Measurements from ENCODE around the gene PANK4.

Gene PANK4

DNA sequence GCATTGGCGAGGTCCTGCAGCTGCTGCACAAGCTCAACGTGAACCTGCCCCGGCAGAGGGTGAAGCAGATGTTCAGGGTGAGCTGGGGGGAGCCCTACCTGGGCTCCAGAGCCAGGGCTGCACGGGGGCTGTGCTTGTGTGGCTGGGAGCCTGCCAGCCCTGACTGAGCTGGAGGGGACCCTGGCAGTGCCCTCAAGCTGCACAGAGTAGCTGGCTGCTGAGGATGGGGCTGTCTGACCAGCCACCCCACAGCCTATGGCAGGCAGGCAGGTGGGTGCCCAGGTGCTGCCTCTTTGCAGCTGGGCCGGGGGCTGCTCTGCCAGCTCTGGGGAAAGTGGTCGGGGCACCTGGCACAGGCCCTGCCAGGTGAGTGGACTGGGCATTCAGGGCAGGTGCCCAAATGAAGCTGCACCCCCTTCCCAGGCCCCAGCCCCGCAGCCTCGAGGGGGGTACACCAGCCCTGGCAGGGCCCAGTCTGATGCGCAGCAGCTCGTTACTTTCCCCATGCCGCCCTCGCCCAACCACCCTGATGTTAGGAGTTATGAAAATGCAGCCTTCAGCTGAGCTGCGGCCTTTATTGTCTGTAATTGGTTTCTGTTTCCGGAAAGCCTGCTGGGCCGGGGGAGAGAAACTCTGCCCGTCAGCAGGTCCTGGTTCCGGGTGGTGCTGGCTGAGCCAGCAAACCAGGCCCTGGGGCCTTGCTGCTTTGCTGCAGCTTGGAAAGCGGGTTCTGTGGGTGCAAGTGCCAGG lies 46.0 kb downstream of the PANK4 start:
- TF ChIP-seq PPARA (CRISPR knock-in tag; IDR thresholded peaks at IDR 0.05; ENCODE audit: borderline replicate concordance), result no peak
- TF ChIP-seq ZC3H10 (CRISPR knock-in tag; IDR thresholded peaks at IDR 0.05), result no peak
- no peak for TF ChIP-seq ESRRG (CRISPR knock-in tag; IDR thresholded peaks at IDR 0.05)
- TF ChIP-seq, protein P1, sequence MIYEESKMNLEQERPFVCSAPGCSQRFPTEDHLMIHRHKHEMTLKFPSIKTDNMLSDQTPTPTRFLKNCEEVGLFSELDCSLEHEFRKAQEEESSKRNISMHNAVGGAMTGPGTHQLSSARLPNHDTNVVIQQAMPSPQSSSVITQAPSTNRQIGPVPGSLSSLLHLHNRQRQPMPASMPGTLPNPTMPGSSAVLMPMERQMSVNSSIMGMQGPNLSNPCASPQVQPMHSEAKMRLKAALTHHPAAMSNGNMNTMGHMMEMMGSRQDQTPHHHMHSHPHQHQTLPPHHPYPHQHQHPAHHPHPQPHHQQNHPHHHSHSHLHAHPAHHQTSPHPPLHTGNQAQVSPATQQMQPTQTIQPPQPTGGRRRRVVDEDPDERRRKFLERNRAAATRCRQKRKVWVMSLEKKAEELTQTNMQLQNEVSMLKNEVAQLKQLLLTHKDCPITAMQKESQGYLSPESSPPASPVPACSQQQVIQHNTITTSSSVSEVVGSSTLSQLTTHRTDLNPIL (CRISPR knock-in tag; IDR thresholded peaks at IDR 0.05; ENCODE audit: low read depth), result no peak
- no peak for TF ChIP-seq CSDC2 (CRISPR knock-in tag; IDR thresholded peaks at IDR 0.05)
- no peak for TF ChIP-seq ZNF8 (CRISPR knock-in tag; IDR thresholded peaks at IDR 0.05)
- no peak for TF ChIP-seq TSHZ2 (CRISPR knock-in tag; IDR thresholded peaks at IDR 0.05)
- no peak for ATAC-seq

GRCh38 chr1:2479618-2480017 lies 46.8 kb downstream of the PANK4 start:
- no peak for ATAC-seq
- TF ChIP-seq ZFP3 (CRISPR knock-in tag; IDR thresholded peaks at IDR 0.05) (no peak), CSDC2 (CRISPR knock-in tag; IDR thresholded peaks at IDR 0.05) (no peak), PATZ1 (CRISPR knock-in tag; IDR thresholded peaks at IDR 0.05; ENCODE audit: borderline replicate concordance) (no peak), TSHZ2 (CRISPR knock-in tag; IDR thresholded peaks at IDR 0.05) (no peak), TCF4 (CRISPR knock-in tag; IDR thresholded peaks at IDR 0.05; ENCODE audit: borderline replicate concordance) (no peak), ZNF8 (CRISPR knock-in tag; IDR thresholded peaks at IDR 0.05) (no peak), SNAI2 (CRISPR knock-in tag; IDR thresholded peaks at IDR 0.05) (no peak), CSRNP3 (CRISPR knock-in tag; IDR thresholded peaks at IDR 0.05) (no peak), PPARA (CRISPR knock-in tag; IDR thresholded peaks at IDR 0.05; ENCODE audit: borderline replicate concordance) (no peak), GLIS3 (CRISPR knock-in tag; IDR thresholded peaks at IDR 0.05) (no peak), ARNTL (CRISPR knock-in tag; IDR thresholded peaks at IDR 0.05; ENCODE audit: borderline replicate concordance, low read depth) (no peak), ZC3H10 (CRISPR knock-in tag; IDR thresholded peaks at IDR 0.05) (no peak), ZFP30 (CRISPR knock-in tag; IDR thresholded peaks at IDR 0.05) (no peak), BACH2 (CRISPR knock-in tag; IDR thresholded peaks at IDR 0.05; ENCODE audit: borderline replicate concordance) (no peak), ISL1 (CRISPR knock-in tag; IDR thresholded peaks at IDR 0.05) (no peak), ESRRG (CRISPR knock-in tag; IDR thresholded peaks at IDR 0.05) (no peak)
- TF ChIP-seq, protein P2, sequence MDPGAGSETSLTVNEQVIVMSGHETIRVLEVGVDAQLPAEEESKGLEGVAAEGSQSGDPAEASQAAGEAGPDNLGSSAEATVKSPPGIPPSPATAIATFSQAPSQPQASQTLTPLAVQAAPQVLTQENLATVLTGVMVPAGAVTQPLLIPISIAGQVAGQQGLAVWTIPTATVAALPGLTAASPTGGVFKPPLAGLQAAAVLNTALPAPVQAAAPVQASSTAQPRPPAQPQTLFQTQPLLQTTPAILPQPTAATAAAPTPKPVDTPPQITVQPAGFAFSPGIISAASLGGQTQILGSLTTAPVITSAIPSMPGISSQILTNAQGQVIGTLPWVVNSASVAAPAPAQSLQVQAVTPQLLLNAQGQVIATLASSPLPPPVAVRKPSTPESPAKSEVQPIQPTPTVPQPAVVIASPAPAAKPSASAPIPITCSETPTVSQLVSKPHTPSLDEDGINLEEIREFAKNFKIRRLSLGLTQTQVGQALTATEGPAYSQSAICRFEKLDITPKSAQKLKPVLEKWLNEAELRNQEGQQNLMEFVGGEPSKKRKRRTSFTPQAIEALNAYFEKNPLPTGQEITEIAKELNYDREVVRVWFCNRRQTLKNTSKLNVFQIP (CRISPR knock-in tag; IDR thresholded peaks at IDR 0.05; ENCODE audit: borderline replicate concordance, low read depth), result no peak

All from SK-N-SH treated with all-trans-retinoic acid at 6 μM for 48 hours (cell line).